Neutrophil (primary cell): Measurements from ENCODE around the gene USP6NL.

Source experiments
- H3K27ac ChIP-seq: fragments of 200-600 bp; sonication (generic); 2 replicates; pipeline ENCODE4 v1.5.1; 2016; ENCODE audit warnings: mild to moderate bottlenecking, moderate library complexity
- H3K27me3 ChIP-seq: fragments of 200-600 bp; sonication (generic); 2 replicates; pipeline ENCODE4 v1.6.0; 2016; ENCODE audit warnings: mild to moderate bottlenecking
- H3K36me3 ChIP-seq: fragments of 200-600 bp; sonication (generic); 2 replicates; pipeline ENCODE4 v1.5.1; 2017
- H3K4me1 ChIP-seq, 2 experiments: fragments of 200-600 bp in 1 of 2; sonication (generic) in 1 of 2; 1 replicate in 1 of 2; 2 replicates in 1 of 2; pipeline versions ENCODE4 v1.5.1 to v1.6.1; 2013 to 2016; ENCODE audit warnings: low read depth in 1 of 2, low read length in 1 of 2, mild to moderate bottlenecking in 1 of 2, moderate library complexity in 1 of 2; ENCODE audit not compliant: control insufficient read depth in 1 of 2, insufficient read depth in 1 of 2
- H3K4me3 ChIP-seq, 2 experiments: fragments of 200-600 bp in 1 of 2; sonication (generic) in 1 of 2; 1 replicate in 1 of 2; 2 replicates in 1 of 2; pipeline ENCODE4 v1.5.1; 2013 to 2016; ENCODE audit warnings: low read depth in 1 of 2, low read length in 1 of 2, mild to moderate bottlenecking in 1 of 2, moderate library complexity in 1 of 2
- H3K9me3 ChIP-seq: fragments of 200-600 bp; sonication (generic); 2 replicates; pipeline ENCODE4 v1.5.1; 2016
- TF ChIP-seq, protein P1 (sequence below): fragments of 200-600 bp; sonication (generic); IDR thresholded peaks from 2 replicates; pipeline ENCODE4 v1.5.1; 2016; ENCODE audit warnings: antibody characterized with exemption

USP6NL gene

DNA sequence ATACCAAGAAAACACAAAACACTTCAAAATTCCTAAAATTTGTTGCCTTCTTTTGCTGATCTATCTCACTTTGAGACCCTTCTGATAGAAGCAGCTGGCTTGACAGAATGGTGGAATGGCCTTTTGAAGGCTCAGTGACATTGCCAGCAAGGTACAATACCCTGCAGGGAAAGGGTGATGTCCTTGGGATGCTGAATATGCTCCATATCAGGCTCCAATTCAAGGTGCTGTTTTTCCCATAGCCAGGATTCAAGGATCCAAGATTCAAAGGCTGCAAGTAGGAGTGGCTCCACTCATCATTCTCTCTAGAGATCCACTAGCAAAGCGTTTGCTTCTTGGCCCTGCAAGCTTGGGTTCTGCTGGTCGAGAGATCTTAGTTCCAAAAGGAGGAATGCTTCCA is 120.4 kb downstream of the USP6NL start:
- TF ChIP-seq, protein P1, sequence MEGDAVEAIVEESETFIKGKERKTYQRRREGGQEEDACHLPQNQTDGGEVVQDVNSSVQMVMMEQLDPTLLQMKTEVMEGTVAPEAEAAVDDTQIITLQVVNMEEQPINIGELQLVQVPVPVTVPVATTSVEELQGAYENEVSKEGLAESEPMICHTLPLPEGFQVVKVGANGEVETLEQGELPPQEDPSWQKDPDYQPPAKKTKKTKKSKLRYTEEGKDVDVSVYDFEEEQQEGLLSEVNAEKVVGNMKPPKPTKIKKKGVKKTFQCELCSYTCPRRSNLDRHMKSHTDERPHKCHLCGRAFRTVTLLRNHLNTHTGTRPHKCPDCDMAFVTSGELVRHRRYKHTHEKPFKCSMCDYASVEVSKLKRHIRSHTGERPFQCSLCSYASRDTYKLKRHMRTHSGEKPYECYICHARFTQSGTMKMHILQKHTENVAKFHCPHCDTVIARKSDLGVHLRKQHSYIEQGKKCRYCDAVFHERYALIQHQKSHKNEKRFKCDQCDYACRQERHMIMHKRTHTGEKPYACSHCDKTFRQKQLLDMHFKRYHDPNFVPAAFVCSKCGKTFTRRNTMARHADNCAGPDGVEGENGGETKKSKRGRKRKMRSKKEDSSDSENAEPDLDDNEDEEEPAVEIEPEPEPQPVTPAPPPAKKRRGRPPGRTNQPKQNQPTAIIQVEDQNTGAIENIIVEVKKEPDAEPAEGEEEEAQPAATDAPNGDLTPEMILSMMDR, result no peak
- Histone ChIP-seq H3K36me3 (peaks cover 10% of the 10 kb centered on the region), H3K4me1 (no peaks in the 10 kb centered on the region), H3K4me3 (no peak overlapping the region), H3K27me3 (no peaks in the 10 kb centered on the region), H3K9me3 (no peaks in the 10 kb centered on the region), H3K27ac (no peak overlapping the region)

DNA sequence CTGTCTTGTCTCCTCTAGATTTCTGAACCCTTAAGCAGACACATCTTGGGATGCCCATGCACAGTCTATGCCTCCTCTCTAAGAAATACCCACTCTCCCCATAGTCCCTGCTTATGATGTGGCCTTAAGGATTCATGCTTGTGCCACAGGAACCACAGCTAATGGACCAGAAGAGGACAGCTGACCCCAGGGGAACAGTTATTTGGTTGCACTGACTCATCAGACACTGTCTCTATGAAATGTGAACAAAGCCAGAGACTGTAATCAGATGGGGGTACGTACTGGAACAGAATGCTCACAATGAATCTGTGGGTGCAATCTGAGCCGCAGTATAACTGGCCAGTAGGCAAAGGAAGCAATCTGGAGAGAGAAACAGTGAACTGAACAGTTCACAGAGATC is 121.9 kb downstream of the USP6NL start:
- Histone ChIP-seq H3K36me3 (peaks cover 10% of the 10 kb centered on the region), H3K9me3 (no peaks in the 10 kb centered on the region), H3K27ac (no peak overlapping the region), H3K27me3 (no peaks in the 10 kb centered on the region), H3K4me1 (no peaks in the 10 kb centered on the region), H3K4me3 (no peak overlapping the region)
- TF ChIP-seq, protein P1, result no peak

DNA sequence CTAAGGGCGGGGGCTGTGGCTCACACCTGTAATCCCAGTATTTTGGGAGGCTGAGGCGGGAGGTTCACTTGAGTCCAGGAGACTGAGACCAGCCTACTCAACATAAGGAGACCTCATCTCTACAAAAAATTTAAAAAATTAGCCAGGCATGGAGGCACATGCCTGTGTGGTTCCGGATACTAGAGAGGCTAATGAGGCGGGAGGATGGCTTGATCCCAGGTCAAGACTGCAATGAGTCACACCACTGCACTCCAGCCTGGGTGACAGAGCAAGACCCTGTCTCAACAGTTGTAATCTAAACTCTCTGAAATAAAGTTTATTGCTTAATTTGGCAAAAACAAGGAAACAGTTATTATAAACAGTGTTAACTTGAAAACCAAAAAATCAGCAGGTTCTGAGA is 123.3 kb downstream of the USP6NL start:
- peaks cover 10% of the 10 kb centered on the region for H3K36me3 ChIP-seq
- TF ChIP-seq, protein P1, result no peak
- no peak overlapping the region for H3K27ac ChIP-seq
- H3K9me3 ChIP-seq, result no peaks in the 10 kb centered on the region
- H3K4me1 ChIP-seq, result no peaks in the 10 kb centered on the region
- H3K27me3 ChIP-seq, result no peaks in the 10 kb centered on the region
- H3K4me3 ChIP-seq, result no peak overlapping the region

DNA sequence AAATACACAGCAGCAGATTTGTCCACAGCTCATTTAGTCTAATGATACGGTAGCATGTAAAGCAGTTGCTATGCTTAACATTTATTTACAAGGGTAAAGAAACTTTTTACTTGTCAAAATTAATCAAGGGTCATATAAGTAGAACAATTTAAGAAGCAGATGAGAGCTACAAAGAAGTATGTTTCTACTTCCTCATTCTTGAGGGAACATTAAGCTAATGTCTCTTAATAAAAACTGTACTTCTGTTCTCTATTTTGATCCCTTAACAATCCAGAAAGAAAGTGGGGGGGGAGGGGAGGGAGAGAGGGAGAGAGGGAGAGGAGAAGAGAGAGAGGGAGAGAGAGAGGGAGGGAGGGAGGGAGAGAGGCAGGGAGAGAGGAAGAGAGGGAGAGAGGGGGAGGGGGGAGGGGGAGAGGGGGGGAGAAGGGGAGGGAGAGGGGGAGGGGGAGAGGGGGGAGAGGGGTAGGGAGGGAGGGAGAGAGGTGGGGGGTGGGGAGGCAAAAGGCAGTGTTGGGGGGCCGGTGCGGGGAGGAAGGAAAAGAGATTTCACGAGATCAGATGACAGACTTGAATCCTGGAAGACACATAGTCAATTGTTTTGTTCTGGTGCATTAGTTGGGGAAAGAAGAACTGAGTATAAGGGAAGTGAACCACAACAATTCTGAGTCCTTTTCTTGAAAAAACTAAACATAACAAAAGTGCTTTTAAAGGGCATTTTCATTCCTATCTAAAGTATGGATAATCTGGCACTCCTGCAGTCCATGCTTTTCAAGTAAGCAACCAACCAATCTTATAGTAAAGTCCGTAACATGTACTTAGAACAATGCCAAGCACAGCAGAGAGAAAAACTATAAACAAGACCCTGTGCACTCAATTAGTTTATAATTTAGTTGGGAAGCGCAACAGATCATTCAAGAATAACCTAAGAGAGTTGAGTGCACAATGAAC is 128.0 kb downstream of the USP6NL start:
- TF ChIP-seq, protein P1, result no peak
- H3K4me1 ChIP-seq, result no peaks in the 10 kb centered on the region
- H3K36me3 ChIP-seq, result no peaks in the 10 kb centered on the region
- H3K4me3 ChIP-seq, result no peak overlapping the region
- H3K27ac ChIP-seq, result no peak overlapping the region
- H3K9me3 ChIP-seq, result no peaks in the 10 kb centered on the region
- no peaks in the 10 kb centered on the region for H3K27me3 ChIP-seq

DNA sequence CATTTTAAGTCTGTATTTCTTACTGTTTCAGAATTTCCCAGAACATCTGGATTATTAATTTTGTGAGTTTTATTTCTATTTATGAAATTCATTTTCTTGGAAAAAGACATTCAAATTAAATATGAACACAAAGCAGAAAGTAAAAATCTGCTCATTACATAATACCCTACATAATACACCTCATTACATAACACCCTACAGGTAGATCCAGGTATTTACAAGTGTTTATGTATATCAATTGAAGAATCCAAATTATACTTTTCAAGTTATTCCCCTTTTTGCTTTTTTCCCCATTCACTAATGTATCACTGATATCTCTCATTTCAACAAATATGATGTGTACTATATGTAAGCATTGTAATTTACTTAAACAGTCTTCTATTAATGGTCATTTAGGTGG is 129.1 kb downstream of the USP6NL start:
- TF ChIP-seq, protein P1, result no peak
- no peaks in the 10 kb centered on the region for H3K27me3 ChIP-seq
- H3K27ac ChIP-seq, result no peak overlapping the region
- H3K4me1 ChIP-seq, result no peaks in the 10 kb centered on the region
- no peaks in the 10 kb centered on the region for H3K9me3 ChIP-seq
- no peak overlapping the region for H3K4me3 ChIP-seq
- no peaks in the 10 kb centered on the region for H3K36me3 ChIP-seq
